Testis (tissue), 3 donors: ENCODE data around the gene SLC25A21. TPM values are rescaled to one million over a fixed set of nuclear protein-coding genes. Genes with fewer than 3 reads are reported as not detected.

Experiments used
- DNase-seq: peaks from one replicate; pipeline ENCODE4 v3.0.0-alpha.2; 2019
- H3K27ac ChIP-seq, 2 donors: fragments of 200-600 bp; sonication (generic); one replicate each; pipeline ENCODE4 v1.5.1; 2019
- H3K27me3 ChIP-seq: fragments of 200-600 bp; sonication (generic); one replicate; pipeline ENCODE4 v1.5.1; 2019
- H3K36me3 ChIP-seq: fragments of 200-600 bp; sonication (generic); one replicate; pipeline ENCODE4 v1.5.1; 2017; ENCODE audit warnings: low read depth; ENCODE audit errors: missing control alignments
- H3K4me1 ChIP-seq: fragments of 200-600 bp; sonication (generic); one replicate; pipeline ENCODE4 v1.5.1; 2019
- H3K4me3 ChIP-seq, 2 donors: fragments of 200-600 bp; sonication (generic); one replicate each; pipeline ENCODE4 v1.5.1; 2017 to 2019
- H3K9me3 ChIP-seq: fragments of 200-600 bp; sonication (generic); one replicate; pipeline ENCODE4 v1.5.1; 2017
- POLR2A ChIP-seq: fragments of 450-650 bp; IDR thresholded peaks from one replicate; pipeline ENCODE4 v1.6.1; 2017; ENCODE audit warnings: antibody characterized with exemption, mild to moderate bottlenecking, moderate library complexity
- WGBS, 2 donors: methylation state at CpG; one replicate each; pipeline ENCODE4 v1.1.5; 2018; 5-methylcytosine and 5-hydroxymethylcytosine counted together
- intact Hi-C: fragments of 100-400 bp; cut with DNase I; formaldehyde crosslinking; loops from one replicate; pipeline ENCODE4 v1.15.1; 2023; ENCODE audit warnings: low total_unique reads
- polyA plus RNA-seq: library from polyadenylated mRNA; stranded (reverse); fragments of 350-450 nt; fragmentation: Illumina TruSeq; extraction: RNeasy Lipid Tissue Mini Kit (QIAGEN cat#74804); gene quantifications from one replicate; pipeline ENCODE4 v1.2.3, GENCODE V29; 2014; ENCODE audit warnings: low read depth, low replicate concordance; ENCODE audit not compliant: insufficient read depth
- total RNA-seq, 2 donors: library from RNA; depleted of rRNA; stranded (reverse); fragments of >200 nt; gene quantifications; one replicate each; pipeline ENCODE4 v1.2.3, GENCODE V29; 2016
- TF ChIP-seq, protein P1 (sequence below), 3 experiments: fragments of 450-650 bp in 2 of 3; fragments of 200-600 bp in 1 of 3; sonication (generic) in 1 of 3; IDR thresholded peaks; one replicate each; pipeline ENCODE4 v1.5.1; 2016 to 2019; ENCODE audit warnings: antibody characterized with exemption in 3 of 3, mild to moderate bottlenecking in 2 of 3, moderate library complexity in 1 of 3

SLC25A21 gene
- total and polyA plus RNA-seq, 3 donors from 2014 or later = 4.4 to 16.0 (median 13.6) TPM

DNA sequence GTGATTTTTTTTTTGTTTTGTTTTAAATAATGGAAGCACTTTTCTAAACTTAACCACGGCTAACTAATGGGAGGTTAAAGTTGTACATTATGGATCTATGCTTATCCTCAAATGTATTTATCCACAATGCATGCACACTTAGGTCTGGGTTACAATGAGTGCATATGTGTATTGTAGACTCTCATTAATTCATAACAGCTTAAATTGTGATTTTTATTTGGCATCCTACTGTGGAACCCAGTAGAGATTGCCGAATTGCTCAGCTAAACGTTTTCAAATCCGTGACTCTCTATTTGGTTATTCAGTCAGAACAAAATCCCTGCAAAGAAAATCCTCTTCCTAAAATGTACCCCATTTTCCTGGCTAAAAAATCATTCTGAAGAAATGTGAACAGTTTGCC, 244.0 kb downstream of the SLC25A21 start:
- Histone ChIP-seq H3K4me3 (no peak overlapping the region), H3K36me3 (no peaks in the 10 kb centered on the region), H3K9me3 (no peaks in the 10 kb centered on the region), H3K27ac (no peak overlapping the region), H3K4me1 (no peaks in the 10 kb centered on the region), H3K27me3 (no peaks in the 10 kb centered on the region)
- intact Hi-C loops = no loop called here
- no peak for DNase-seq
- WGBS, 2 donors = 90% methylated on average over 4 of the region's 4 CpGs
- TF ChIP-seq, protein P1, sequence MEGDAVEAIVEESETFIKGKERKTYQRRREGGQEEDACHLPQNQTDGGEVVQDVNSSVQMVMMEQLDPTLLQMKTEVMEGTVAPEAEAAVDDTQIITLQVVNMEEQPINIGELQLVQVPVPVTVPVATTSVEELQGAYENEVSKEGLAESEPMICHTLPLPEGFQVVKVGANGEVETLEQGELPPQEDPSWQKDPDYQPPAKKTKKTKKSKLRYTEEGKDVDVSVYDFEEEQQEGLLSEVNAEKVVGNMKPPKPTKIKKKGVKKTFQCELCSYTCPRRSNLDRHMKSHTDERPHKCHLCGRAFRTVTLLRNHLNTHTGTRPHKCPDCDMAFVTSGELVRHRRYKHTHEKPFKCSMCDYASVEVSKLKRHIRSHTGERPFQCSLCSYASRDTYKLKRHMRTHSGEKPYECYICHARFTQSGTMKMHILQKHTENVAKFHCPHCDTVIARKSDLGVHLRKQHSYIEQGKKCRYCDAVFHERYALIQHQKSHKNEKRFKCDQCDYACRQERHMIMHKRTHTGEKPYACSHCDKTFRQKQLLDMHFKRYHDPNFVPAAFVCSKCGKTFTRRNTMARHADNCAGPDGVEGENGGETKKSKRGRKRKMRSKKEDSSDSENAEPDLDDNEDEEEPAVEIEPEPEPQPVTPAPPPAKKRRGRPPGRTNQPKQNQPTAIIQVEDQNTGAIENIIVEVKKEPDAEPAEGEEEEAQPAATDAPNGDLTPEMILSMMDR (IDR thresholded peaks at IDR 0.05) = no peak
- no peak for TF ChIP-seq POLR2A

DNA sequence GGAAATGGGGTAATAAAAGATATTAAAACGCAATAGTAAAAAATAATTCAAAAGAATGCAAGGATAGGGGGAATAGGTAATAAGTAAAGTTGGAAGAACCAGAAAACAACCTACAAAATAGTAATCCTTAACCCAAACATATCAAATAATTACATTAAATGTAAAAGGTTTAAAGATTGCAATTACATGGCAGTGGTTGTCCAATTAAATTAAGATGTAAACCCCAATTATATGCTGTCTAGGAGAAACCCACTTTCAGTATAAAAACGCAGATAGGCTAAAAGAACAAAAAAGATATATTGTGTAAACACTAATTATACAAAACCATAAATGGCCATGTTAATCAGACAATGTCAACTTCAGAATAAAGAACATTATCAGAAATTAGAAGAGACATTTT, 247.3 kb downstream of the SLC25A21 start:
- H3K36me3 ChIP-seq = no peaks in the 10 kb centered on the region
- WGBS, 2 donors = 90 to 91% methylated on average over 2 of the region's 2 CpGs
- DNase-seq = no peak
- no peaks in the 10 kb centered on the region for H3K27me3 ChIP-seq
- no peak overlapping the region for H3K4me3 ChIP-seq
- H3K27ac ChIP-seq = no peak overlapping the region
- no peaks in the 10 kb centered on the region for H3K4me1 ChIP-seq
- H3K9me3 ChIP-seq = no peaks in the 10 kb centered on the region
- intact Hi-C loops = no loop called here
- TF ChIP-seq POLR2A = no peak
- TF ChIP-seq, protein P1 (IDR thresholded peaks at IDR 0.05) = no peak

DNA sequence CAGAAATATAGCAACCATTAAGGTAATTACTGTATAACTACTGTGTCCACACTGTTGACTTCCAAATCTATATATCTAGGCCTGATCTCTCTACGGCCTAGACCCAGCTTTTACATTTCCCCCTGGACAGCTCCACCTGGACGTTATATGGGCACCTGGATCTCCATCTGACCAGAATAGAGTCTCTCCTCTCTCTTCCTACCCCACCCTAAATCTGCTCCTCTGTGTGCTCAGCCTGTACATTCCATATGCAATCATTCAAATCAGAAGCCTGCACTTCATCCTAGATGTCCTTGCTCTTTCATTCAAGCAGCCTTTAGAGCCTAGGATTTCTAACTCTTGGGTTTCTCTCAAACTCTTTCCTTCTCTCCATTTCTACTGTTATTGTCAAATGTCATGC, 255.7 kb downstream of the SLC25A21 start:
- Histone ChIP-seq H3K36me3 (no peaks in the 10 kb centered on the region), H3K4me3 (no peak overlapping the region), H3K4me1 (no peaks in the 10 kb centered on the region), H3K9me3 (no peaks in the 10 kb centered on the region), H3K27me3 (no peaks in the 10 kb centered on the region), H3K27ac (no peak overlapping the region)
- 86 to 90% methylated on average over 2 of the region's 2 CpGs for WGBS, 2 donors
- intact Hi-C loops = no loop called here
- no peak for TF ChIP-seq POLR2A
- TF ChIP-seq, protein P1 (IDR thresholded peaks at IDR 0.05) = no peak
- no peak for DNase-seq

DNA sequence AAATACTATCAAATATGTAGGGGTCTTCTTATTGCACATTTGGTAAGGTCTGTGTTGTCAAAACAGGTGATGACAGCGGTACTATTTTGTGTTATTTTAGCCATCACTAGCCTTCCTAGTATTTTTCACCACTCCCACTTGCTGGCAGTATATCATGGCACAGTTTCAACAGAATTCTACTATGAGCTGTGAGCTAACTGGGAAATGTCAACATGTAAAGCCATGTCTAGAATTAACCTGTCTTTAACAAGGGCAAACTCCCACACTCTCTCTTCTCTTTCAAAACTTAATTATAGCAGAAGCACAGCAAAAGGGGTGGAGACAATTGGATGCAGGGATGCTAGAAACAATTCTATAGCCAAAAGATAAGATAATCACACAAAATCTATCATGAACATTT, 257.3 kb downstream of the SLC25A21 start:
- Histone ChIP-seq H3K9me3 (no peaks in the 10 kb centered on the region), H3K4me3 (no peak overlapping the region), H3K27ac (no peak overlapping the region), H3K4me1 (no peaks in the 10 kb centered on the region), H3K27me3 (no peaks in the 10 kb centered on the region), H3K36me3 (no peaks in the 10 kb centered on the region)
- no peak for TF ChIP-seq POLR2A
- TF ChIP-seq, protein P1 (IDR thresholded peaks at IDR 0.05) = no peak
- no peak for DNase-seq
- intact Hi-C loops = no loop called here
- WGBS, 2 donors = 42 to 47% methylated on average over 1 of the region's 1 CpG

DNA sequence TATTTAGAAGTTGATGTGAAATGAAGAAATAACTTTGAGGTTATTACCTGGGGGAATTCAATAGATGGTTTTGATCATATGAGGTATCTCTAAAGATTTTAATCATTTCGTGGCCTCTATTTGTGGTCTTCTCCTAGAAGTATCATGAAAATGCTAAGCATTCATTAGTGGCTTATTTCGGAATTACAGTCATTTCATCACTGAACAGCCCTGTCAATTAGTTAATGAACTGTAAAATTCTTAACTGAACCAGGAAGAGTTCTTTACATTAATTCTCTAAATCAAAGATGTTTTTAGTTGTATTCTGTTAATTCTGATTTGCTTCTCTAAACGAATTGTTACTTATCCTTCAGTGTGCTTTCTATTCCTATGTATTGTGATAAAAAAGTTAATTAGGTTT, 261.8 kb downstream of the SLC25A21 start:
- Histone ChIP-seq H3K27me3 (no peaks in the 10 kb centered on the region), H3K4me1 (no peaks in the 10 kb centered on the region), H3K9me3 (no peaks in the 10 kb centered on the region), H3K27ac (no peak overlapping the region), H3K36me3 (no peaks in the 10 kb centered on the region), H3K4me3 (no peak overlapping the region)
- no peak for TF ChIP-seq POLR2A
- TF ChIP-seq, protein P1 (IDR thresholded peaks at IDR 0.05) = no peak
- intact Hi-C loops = no loop called here
- DNase-seq = no peak
- 87 to 88% methylated on average over 3 of the region's 3 CpGs for WGBS, 2 donors
